Fibroblast of the aortic adventitia (primary cell): Measurements from ENCODE around the gene CYBC1. TPM values are rescaled to one million over a fixed set of nuclear protein-coding genes. Genes with fewer than 3 reads are reported as not detected.

Experiments used
- DNase-seq: peaks from one replicate; pipeline ENCODE4 v3.0.0-alpha.2; 2010; ENCODE audit warnings: low read depth
- H3K4me3 ChIP-seq: 2 replicates; pipeline ENCODE4 v1.5.1; 2011; ENCODE audit warnings: low read depth, mild to moderate bottlenecking, control low read depth, low read length, moderate library complexity
- CTCF ChIP-seq: IDR thresholded peaks from 2 replicates; pipeline ENCODE4 v1.5.1; 2011; ENCODE audit warnings: mild to moderate bottlenecking, low read length, control low read depth, inconsistent platforms; ENCODE audit not compliant: insufficient read depth
- total RNA-seq: library from RNA; depleted of rRNA; stranded (reverse); fragments of >200 nt; gene quantifications from 2 replicates; pipeline ENCODE4 v1.2.3, GENCODE V29; 2012; ENCODE audit warnings: low replicate concordance

CYBC1 gene
- total RNA-seq, 1 donor: 46.4 TPM

DNA sequence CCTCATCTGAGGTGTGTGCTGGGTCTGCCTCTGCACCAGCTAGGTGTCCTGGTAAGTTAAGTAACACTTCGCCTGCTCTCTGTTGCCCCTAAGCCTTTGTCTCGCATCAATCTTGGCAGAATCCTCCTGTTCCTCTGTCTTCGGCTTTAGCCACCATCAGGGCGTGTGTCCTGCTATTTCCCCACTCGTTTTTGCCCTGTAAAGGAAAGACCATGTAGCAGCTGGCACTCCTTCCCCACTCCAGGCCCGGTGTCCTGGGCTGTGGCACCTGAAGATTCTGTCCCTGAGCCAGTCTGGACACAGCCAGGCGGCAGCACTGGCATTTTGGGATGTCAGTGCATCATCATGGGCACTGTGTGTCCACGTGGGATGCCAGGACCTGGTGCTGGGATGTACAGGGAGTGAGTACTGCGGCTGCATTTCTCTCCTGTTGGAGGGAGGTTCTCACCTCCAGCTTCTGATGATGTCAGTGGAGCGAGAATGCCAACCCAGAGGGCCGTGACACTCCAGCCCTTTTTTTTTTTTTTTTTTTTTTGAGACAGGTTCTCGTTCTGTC is 42.8 kb upstream of the CYBC1 start:
- TF ChIP-seq CTCF: no peak
- DNase-seq: peak; percentile 13
- H3K4me3 ChIP-seq: no peak overlapping the region

DNA sequence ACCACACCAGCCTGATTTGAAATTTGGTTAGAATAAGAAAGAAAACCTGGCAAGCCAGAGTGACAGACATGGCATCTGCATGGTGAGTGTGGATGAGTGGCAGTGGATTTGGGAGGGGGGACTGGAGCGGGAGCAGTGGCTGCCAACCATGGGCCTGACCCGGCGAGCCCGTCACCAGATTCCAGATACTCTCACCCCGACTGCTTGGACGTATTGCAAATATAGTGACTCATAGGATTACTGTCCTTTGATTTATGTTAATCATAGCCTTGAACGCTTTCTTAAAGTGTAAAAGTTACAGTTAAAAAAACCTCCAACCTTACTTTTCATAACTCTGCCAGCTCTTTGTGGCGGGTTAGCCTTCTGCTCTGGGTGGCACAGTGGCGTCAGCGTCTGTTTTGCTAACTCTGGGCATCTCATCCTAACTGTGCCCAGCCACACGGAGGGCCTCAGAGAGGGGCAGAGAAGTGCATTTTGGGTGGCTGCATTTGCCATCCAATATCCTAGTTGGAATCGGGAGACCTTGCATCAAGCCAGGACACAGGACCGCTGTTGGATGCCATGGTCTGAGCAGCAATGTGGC is 42.2 kb upstream of the CYBC1 start:
- no peak overlapping the region for H3K4me3 ChIP-seq
- no peak for TF ChIP-seq CTCF
- DNase-seq: peak; percentile 68

DNA sequence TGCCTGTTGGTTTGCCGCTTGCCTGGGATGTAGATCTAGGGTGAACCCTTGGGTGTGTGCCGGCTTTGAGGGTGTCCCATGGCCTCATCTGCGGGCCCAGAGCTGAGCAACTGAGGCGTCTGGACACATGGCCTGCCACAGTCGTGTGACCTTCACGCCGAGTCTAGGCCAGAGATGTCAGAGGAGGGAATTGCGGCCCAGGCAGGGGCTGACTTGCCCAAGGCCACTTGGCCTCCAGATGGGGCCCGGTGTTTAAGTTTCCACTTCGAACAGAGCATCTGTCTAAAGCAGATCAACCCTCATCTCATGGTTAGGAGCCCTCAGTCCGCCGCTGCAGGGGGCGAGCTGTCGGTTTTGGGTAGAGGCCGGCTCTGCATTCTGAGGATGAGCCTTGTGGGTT is 41.0 kb upstream of the CYBC1 start:
- DNase-seq: no peak
- no peak for TF ChIP-seq CTCF
- no peak overlapping the region for H3K4me3 ChIP-seq

GRCh38 chr17:82491196-82491530 is 40.6 kb upstream of the CYBC1 start:
- no peak for TF ChIP-seq CTCF
- no peak overlapping the region for H3K4me3 ChIP-seq
- no peak for DNase-seq

DNA sequence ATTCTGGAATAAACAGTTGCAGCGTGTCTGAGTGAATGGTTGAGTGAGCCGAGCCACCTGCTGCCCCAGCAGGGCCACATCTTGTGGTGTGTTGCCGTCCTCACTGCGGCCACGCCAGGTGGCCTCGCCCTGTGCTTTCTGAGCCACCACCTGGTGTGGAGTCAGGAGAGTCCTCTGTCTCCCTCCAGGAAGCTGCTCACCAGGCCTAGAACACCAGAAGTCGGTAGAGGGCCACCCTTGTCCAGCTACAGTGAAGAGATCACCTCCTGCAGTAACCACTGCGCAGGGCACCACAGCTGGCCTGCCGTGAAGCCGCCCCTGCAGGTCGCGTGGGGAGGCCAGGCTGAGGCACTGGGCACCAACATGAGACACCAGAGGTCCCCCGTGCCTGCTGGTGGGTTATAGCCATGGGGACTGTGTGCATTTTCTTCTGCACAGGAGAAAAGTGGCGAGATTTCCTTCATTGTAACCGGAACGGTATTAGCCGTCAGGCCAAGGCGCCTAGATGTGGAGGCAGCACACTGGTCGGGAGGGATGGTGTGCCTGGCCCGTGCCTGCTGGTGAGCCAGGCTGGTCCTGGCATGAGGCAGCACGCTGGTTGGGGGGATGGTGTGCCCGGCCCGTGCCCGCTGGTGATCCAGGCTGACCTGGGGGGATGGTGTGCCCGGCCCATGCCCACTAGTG is 40.1 kb upstream of the CYBC1 start:
- no peak for DNase-seq
- H3K4me3 ChIP-seq: no peak overlapping the region
- no peak for TF ChIP-seq CTCF

GRCh38 chr17:82489851-82490511 is 39.4 kb upstream of the CYBC1 start:
- no peak for TF ChIP-seq CTCF
- no peak for DNase-seq

More at GRCh38 chr17:82489851-82490511, 39.4 kb upstream of the CYBC1 start:
- no peak overlapping the region for H3K4me3 ChIP-seq
